Measurements from ENCODE around the gene SPX. TPM values are rescaled to one million over a fixed set of nuclear protein-coding genes. Genes with fewer than 3 reads are reported as not detected.

Gene SPX
- total RNA-seq, 1 donor from 2014 or later = 2.6 TPM

GRCh38 chr12:21562859-21563258, 36.8 kb downstream of the SPX start:
- DNase-seq (ENCODE audit: low spot score, unreplicated experiment) = no peak
- H3K9me3 Mint-ChIP-seq (ENCODE audit: low read depth) = peaks cover 3% of the 10 kb centered on the region
- H3K27me3 Mint-ChIP-seq = no peaks in the 10 kb centered on the region
- peaks cover 12% of the 10 kb centered on the region for H3K4me1 Mint-ChIP-seq (ENCODE audit: low read depth)
- no peak for TF ChIP-seq CTCF (IDR thresholded peaks at IDR 0.05; ENCODE audit: unreplicated experiment)
- H3K4me3 Mint-ChIP-seq (ENCODE audit: low read depth) = no peak overlapping the region
- H3K27ac Mint-ChIP-seq = peak overlapping the region; percentile 3
- H3K36me3 Mint-ChIP-seq (ENCODE audit: insufficient read depth) = no peaks in the 10 kb centered on the region

- H3K4me3 Mint-ChIP-seq (ENCODE audit: low read depth) = no peak overlapping the region
- no peak for DNase-seq (ENCODE audit: low spot score, unreplicated experiment)
- H3K36me3 Mint-ChIP-seq (ENCODE audit: insufficient read depth) = no peaks in the 10 kb centered on the region
- H3K4me1 Mint-ChIP-seq (ENCODE audit: low read depth) = peaks cover 12% of the 10 kb centered on the region
- no peak for TF ChIP-seq CTCF (IDR thresholded peaks at IDR 0.05; ENCODE audit: unreplicated experiment)
- H3K27ac Mint-ChIP-seq = no peak overlapping the region
- no peaks in the 10 kb centered on the region for H3K9me3 Mint-ChIP-seq (ENCODE audit: low read depth)
- no peaks in the 10 kb centered on the region for H3K27me3 Mint-ChIP-seq
Observed at GRCh38 chr12:21566223-21566906, 40.3 kb downstream of the SPX start.

- no peaks in the 10 kb centered on the region for H3K9me3 Mint-ChIP-seq (ENCODE audit: low read depth)
Observed at GRCh38 chr12:21566907-21567394, 40.9 kb downstream of the SPX start.

GRCh38 chr12:21568115-21568514, 42.0 kb downstream of the SPX start:
- Mint-ChIP-seq H3K9me3 (ENCODE audit: low read depth) (no peaks in the 10 kb centered on the region), H3K36me3 (ENCODE audit: insufficient read depth) (no peaks in the 10 kb centered on the region), H3K4me3 (ENCODE audit: low read depth) (no peak overlapping the region), H3K27ac (no peak overlapping the region), H3K27me3 (no peaks in the 10 kb centered on the region), H3K4me1 (ENCODE audit: low read depth) (peaks cover 11% of the 10 kb centered on the region)
- no peak for TF ChIP-seq CTCF (IDR thresholded peaks at IDR 0.05; ENCODE audit: unreplicated experiment)
- no peak for DNase-seq (ENCODE audit: low spot score, unreplicated experiment)

More at GRCh38 chr12:21566907-21567394, 40.9 kb downstream of the SPX start:
- Mint-ChIP-seq H3K27me3 (no peaks in the 10 kb centered on the region), H3K4me3 (ENCODE audit: low read depth) (no peak overlapping the region), H3K36me3 (ENCODE audit: insufficient read depth) (no peaks in the 10 kb centered on the region), H3K27ac (no peak overlapping the region), H3K4me1 (ENCODE audit: low read depth) (peaks cover 12% of the 10 kb centered on the region)
- no peak for TF ChIP-seq CTCF (IDR thresholded peaks at IDR 0.05; ENCODE audit: unreplicated experiment)
- DNase-seq (ENCODE audit: low spot score, unreplicated experiment) = no peak

- Mint-ChIP-seq H3K4me3 (ENCODE audit: low read depth) (no peak overlapping the region), H3K9me3 (ENCODE audit: low read depth) (no peaks in the 10 kb centered on the region), H3K27ac (no peak overlapping the region), H3K27me3 (no peaks in the 10 kb centered on the region), H3K4me1 (ENCODE audit: low read depth) (peaks cover 16% of the 10 kb centered on the region), H3K36me3 (ENCODE audit: insufficient read depth) (no peaks in the 10 kb centered on the region)
- no peak for TF ChIP-seq CTCF (IDR thresholded peaks at IDR 0.05; ENCODE audit: unreplicated experiment)
- no peak for DNase-seq (ENCODE audit: low spot score, unreplicated experiment)
Observed at GRCh38 chr12:21571046-21571445, 45.0 kb downstream of the SPX start.

Measured in progenitor cell of endocrine pancreas (in vitro differentiated cells).